Esophagus (tissue), 2 donors: Measurements from ENCODE around the gene MAPKAPK3. TPM values are rescaled to one million over a fixed set of nuclear protein-coding genes. Genes with fewer than 3 reads are reported as not detected.
A peak's percentile ranks its signal among the peaks of the same experiment; 100 is the strongest.

Source experiments
- H3K27ac ChIP-seq, 2 donors: one replicate each; pipeline ENCODE4 v1.5.1; 2013; ENCODE audit warnings: low read depth in 2 of 2, mild to moderate bottlenecking in 2 of 2, inconsistent platforms in 1 of 2, low read length in 1 of 2, moderate library complexity in 1 of 2
- H3K27me3 ChIP-seq, 2 donors: one replicate each; pipeline ENCODE4 v1.6.1; 2013; ENCODE audit warnings: low read length in 2 of 2, control low read depth in 1 of 2, mild to moderate bottlenecking in 1 of 2; ENCODE audit not compliant: insufficient read depth in 2 of 2, control insufficient read depth in 1 of 2
- H3K36me3 ChIP-seq, 2 donors: one replicate each; pipeline ENCODE4 v1.6.1; 2013; ENCODE audit warnings: low read length in 1 of 2; ENCODE audit not compliant: control insufficient read depth in 2 of 2, insufficient read depth in 2 of 2
- H3K4me1 ChIP-seq, 2 donors: one replicate each; pipeline ENCODE4 v1.6.1; 2013; ENCODE audit warnings: low read length in 1 of 2; ENCODE audit not compliant: control insufficient read depth in 2 of 2, insufficient read depth in 2 of 2
- H3K4me3 ChIP-seq, 2 donors: one replicate each; pipeline ENCODE4 v1.5.1; 2013; ENCODE audit warnings: low read length in 2 of 2, mild to moderate bottlenecking in 2 of 2, low read depth in 1 of 2, moderate library complexity in 1 of 2
- H3K9me3 ChIP-seq, 2 donors: one replicate each; pipeline ENCODE4 v1.6.1; 2013; ENCODE audit warnings: mild to moderate bottlenecking in 2 of 2, low read depth in 1 of 2, low read length in 1 of 2, moderate library complexity in 1 of 2; ENCODE audit not compliant: control insufficient read depth in 2 of 2, insufficient read depth in 1 of 2
- WGBS, 2 donors: extraction: QIAGEN DNeasy Blood & Tissue Kit; methylation state at CpG; one replicate each; pipeline ENCODE4 v1.1.7; 2013; 5-methylcytosine and 5-hydroxymethylcytosine counted together
- polyA plus RNA-seq, 2 donors: library from polyadenylated mRNA; stranded (reverse); fragments of 200-250 nt; gene quantifications; one replicate each; pipeline ENCODE4 v1.2.3, GENCODE V29; 2013
- donor health status: healthy with polysubstance abuse.
- donor health status: Bipolar disorder and iron deficiency.

The MAPKAPK3 gene
- polyA plus RNA-seq, 2 donors = 33.8 to 39.1 TPM

GRCh38 chr3:50607271-50608091 lies 9.5 kb upstream of the MAPKAPK3 start:
- Histone ChIP-seq H3K27ac (peak overlapping the region in 1 of 2 donors; percentile 18), H3K27me3 (no peaks in the 10 kb centered on the region), H3K9me3 (no peaks in the 10 kb centered on the region), H3K4me1 (peaks cover 13 to 65% of the 10 kb centered on the region in 2 donors), H3K4me3 (peak overlapping the region in 1 of 2 donors; percentile 21), H3K36me3 (peaks cover 0 to 26% of the 10 kb centered on the region in 2 donors)
- WGBS, 2 donors = 75% methylated on average over 29 of the region's 29 CpGs

GRCh38 chr3:50608278-50608677 lies 8.7 kb upstream of the MAPKAPK3 start:
- 62 to 68% methylated on average over 5 to 7 of the region's 7 CpGs for WGBS, 2 donors
- Histone ChIP-seq H3K27ac (peak overlapping the region in 1 of 2 donors; percentile 18), H3K4me1 (peaks cover 7 to 59% of the 10 kb centered on the region in 2 donors), H3K36me3 (peaks cover 0 to 26% of the 10 kb centered on the region in 2 donors), H3K9me3 (no peaks in the 10 kb centered on the region), H3K4me3 (no peak overlapping the region), H3K27me3 (no peaks in the 10 kb centered on the region)

- WGBS, 2 donors = 77 to 84% methylated on average over 5 of the region's 5 CpGs
- Histone ChIP-seq H3K27me3 (no peaks in the 10 kb centered on the region), H3K4me1 (peaks cover 7 to 54% of the 10 kb centered on the region in 2 donors), H3K9me3 (no peaks in the 10 kb centered on the region), H3K36me3 (peaks cover 0 to 24% of the 10 kb centered on the region in 2 donors), H3K4me3 (peak overlapping the region in 1 of 2 donors; percentile 68), H3K27ac (peak overlapping the region in 1 of 2 donors; percentile 89)
These were observed 7.7 kb upstream of the MAPKAPK3 start for GRCh38 chr3:50609071-50609762.

GRCh38 chr3:50609763-50610085 lies 7.2 kb upstream of the MAPKAPK3 start:
- Histone ChIP-seq H3K4me1 (peaks cover 7 to 49% of the 10 kb centered on the region in 2 donors), H3K9me3 (no peaks in the 10 kb centered on the region), H3K27me3 (no peaks in the 10 kb centered on the region), H3K36me3 (peaks cover 0 to 19% of the 10 kb centered on the region in 2 donors), H3K27ac (peak overlapping the region; percentile 18 to 89), H3K4me3 (peak overlapping the region; percentile 68 to 83)
- 72 to 93% methylated on average over 3 of the region's 3 CpGs for WGBS, 2 donors

GRCh38 chr3:50610181-50610971 lies 6.6 kb upstream of the MAPKAPK3 start:
- peaks cover 0 to 14% of the 10 kb centered on the region in 2 donors for H3K36me3 ChIP-seq
- 60 to 63% methylated on average over 6 of the region's 6 CpGs for WGBS, 2 donors
- peak overlapping the region; percentile 68 to 83 for H3K4me3 ChIP-seq
- H3K9me3 ChIP-seq = no peaks in the 10 kb centered on the region
- no peaks in the 10 kb centered on the region for H3K27me3 ChIP-seq
- peak overlapping the region; percentile 18 to 89 for H3K27ac ChIP-seq
- peaks cover 7 to 42% of the 10 kb centered on the region in 2 donors for H3K4me1 ChIP-seq

GRCh38 chr3:50610992-50611463 lies 5.9 kb upstream of the MAPKAPK3 start:
- no peaks in the 10 kb centered on the region for H3K9me3 ChIP-seq
- peaks cover 7 to 36% of the 10 kb centered on the region in 2 donors for H3K4me1 ChIP-seq
- 6 to 8% methylated on average over 10 of the region's 10 CpGs for WGBS, 2 donors
- peak overlapping the region; percentile 83 to 89 for H3K27ac ChIP-seq
- H3K36me3 ChIP-seq = peaks cover 0 to 14% of the 10 kb centered on the region in 2 donors
- peak overlapping the region; percentile 68 to 83 for H3K4me3 ChIP-seq
- no peaks in the 10 kb centered on the region for H3K27me3 ChIP-seq

- Histone ChIP-seq H3K27ac (peak within 1 kb of the TSS; percentile 83 to 89), H3K4me3 (peak within 1 kb of the TSS; percentile 68 to 83), H3K4me1 (peaks cover 7 to 33% of the 10 kb centered on the region in 2 donors), H3K9me3 (no peaks in the 10 kb centered on the region), H3K27me3 (no peaks in the 10 kb centered on the region), H3K36me3 (peaks cover 0 to 14% of the 10 kb centered on the region in 2 donors)
- 0 to 1% methylated on average over 61 to 75 of the region's 75 CpGs for WGBS, 2 donors
These were observed 5.3 kb upstream of the MAPKAPK3 start, which contains the start of gene CISH for GRCh38 chr3:50611464-50612233. Gene CISH (minus strand): TSS chr3:50611774. CDS start chr3:50611650, 124 bp downstream.

- no peaks in the 10 kb centered on the region for H3K9me3 ChIP-seq
- peak overlapping the region; percentile 68 to 83 for H3K4me3 ChIP-seq
- WGBS, 2 donors = 5 to 6% methylated on average over 29 of the region's 29 CpGs
- H3K36me3 ChIP-seq = peaks cover 0 to 8% of the 10 kb centered on the region in 2 donors
- H3K27me3 ChIP-seq = no peaks in the 10 kb centered on the region
- H3K4me1 ChIP-seq = peaks cover 7 to 29% of the 10 kb centered on the region in 2 donors
- H3K27ac ChIP-seq = peak overlapping the region; percentile 83 to 89
These were observed 4.6 kb upstream of the MAPKAPK3 start for GRCh38 chr3:50612234-50612882.
